ENCODE measurements around the gene CST3.

Gene CST3

GRCh38 chr20:23649830-23650417 is 12.2 kb upstream of the CST3 start (continued):
- TF ChIP-seq YY1 (tag by site-specific recombination; IDR thresholded peaks at IDR 0.05) (no peak), HOXD13 (CRISPR knock-in tag; IDR thresholded peaks at IDR 0.05; ENCODE audit: borderline replicate concordance) (no peak), ZNF621 (tag by site-specific recombination; IDR thresholded peaks at IDR 0.05) (no peak)

GRCh38 chr20:23649242-23649641 is 11.5 kb upstream of the CST3 start:
- CTCF ChIA-PET: interaction anchor here (0.6 to 0.7 kb wide), 2 partner anchors 17 to 148 kb away, joined by 3 to 4 read pairs; no protein-coding TSS in a partner anchor
- Histone ChIP-seq H3K9me3 (ENCODE audit: control insufficient read depth, insufficient read depth, low read depth, low read length) (no peaks in the 10 kb centered on the region), H3K4me3 (ENCODE audit: low read depth, low read length) (no peak overlapping the region), H3K36me3 (ENCODE audit: control insufficient read depth in 2 of 2, insufficient read depth in 1 of 2, low read length in 2 of 2) (no peaks in the 10 kb centered on the region), H3K27ac (ENCODE audit: extremely low read depth, low read depth, low read length) (no peak overlapping the region), H3K4me1 (ENCODE audit: control insufficient read depth, insufficient read depth, low read length) (no peaks in the 10 kb centered on the region)
- TF ChIP-seq TSHZ1 (tag by site-specific recombination; IDR thresholded peaks at IDR 0.05; ENCODE audit: borderline replicate concordance) (no peak), ZNF2 (tag by site-specific recombination; IDR thresholded peaks at IDR 0.05) (no peak), ZNF654 (tag by site-specific recombination; IDR thresholded peaks at IDR 0.05; ENCODE audit: low read depth) (no peak), ZNF23 (tag by site-specific recombination; IDR thresholded peaks at IDR 0.05; ENCODE audit: borderline replicate concordance) (no peak), ZNF274 (IDR thresholded peaks at IDR 0.05; ENCODE audit: low read length) (no peak), ZNF274 (tag by site-specific recombination; IDR thresholded peaks at IDR 0.05; ENCODE audit: borderline replicate concordance) (no peak), ZNF311 (tag by site-specific recombination; IDR thresholded peaks at IDR 0.05; ENCODE audit: borderline replicate concordance) (no peak), ZNF529 (tag by site-specific recombination; IDR thresholded peaks at IDR 0.05; ENCODE audit: insufficient replicate concordance) (no peak), ZBTB21 (tag by site-specific recombination; IDR thresholded peaks at IDR 0.05) (no peak)
- TF ChIP-seq, protein P1, sequence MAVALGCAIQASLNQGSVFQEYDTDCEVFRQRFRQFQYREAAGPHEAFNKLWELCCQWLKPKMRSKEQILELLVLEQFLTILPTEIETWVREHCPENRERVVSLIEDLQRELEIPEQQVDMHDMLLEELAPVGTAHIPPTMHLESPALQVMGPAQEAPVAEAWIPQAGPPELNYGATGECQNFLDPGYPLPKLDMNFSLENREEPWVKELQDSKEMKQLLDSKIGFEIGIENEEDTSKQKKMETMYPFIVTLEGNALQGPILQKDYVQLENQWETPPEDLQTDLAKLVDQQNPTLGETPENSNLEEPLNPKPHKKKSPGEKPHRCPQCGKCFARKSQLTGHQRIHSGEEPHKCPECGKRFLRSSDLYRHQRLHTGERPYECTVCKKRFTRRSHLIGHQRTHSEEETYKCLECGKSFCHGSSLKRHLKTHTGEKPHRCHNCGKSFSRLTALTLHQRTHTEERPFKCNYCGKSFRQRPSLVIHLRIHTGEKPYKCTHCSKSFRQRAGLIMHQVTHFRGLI (tag by site-specific recombination; IDR thresholded peaks at IDR 0.05): no peak
- TF ChIP-seq, protein P2, sequence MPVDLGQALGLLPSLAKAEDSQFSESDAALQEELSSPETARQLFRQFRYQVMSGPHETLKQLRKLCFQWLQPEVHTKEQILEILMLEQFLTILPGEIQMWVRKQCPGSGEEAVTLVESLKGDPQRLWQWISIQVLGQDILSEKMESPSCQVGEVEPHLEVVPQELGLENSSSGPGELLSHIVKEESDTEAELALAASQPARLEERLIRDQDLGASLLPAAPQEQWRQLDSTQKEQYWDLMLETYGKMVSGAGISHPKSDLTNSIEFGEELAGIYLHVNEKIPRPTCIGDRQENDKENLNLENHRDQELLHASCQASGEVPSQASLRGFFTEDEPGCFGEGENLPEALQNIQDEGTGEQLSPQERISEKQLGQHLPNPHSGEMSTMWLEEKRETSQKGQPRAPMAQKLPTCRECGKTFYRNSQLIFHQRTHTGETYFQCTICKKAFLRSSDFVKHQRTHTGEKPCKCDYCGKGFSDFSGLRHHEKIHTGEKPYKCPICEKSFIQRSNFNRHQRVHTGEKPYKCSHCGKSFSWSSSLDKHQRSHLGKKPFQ (tag by site-specific recombination; IDR thresholded peaks at IDR 0.05): no peak
- POLR2A ChIA-PET: interaction anchor here (1.3 kb wide), 1 partner anchor 12 kb away, joined by 4 read pairs; the partner anchor contains the start of gene CST3

- Histone ChIP-seq H3K4me3 (ENCODE audit: low read depth, low read length) (no peak overlapping the region), H3K9me3 (ENCODE audit: control insufficient read depth, insufficient read depth, low read depth, low read length) (no peaks in the 10 kb centered on the region), H3K27ac (ENCODE audit: extremely low read depth, low read depth, low read length) (no peak overlapping the region), H3K36me3 (ENCODE audit: control insufficient read depth in 2 of 2, insufficient read depth in 1 of 2, low read length in 2 of 2) (no peaks in the 10 kb centered on the region), H3K4me1 (ENCODE audit: control insufficient read depth, insufficient read depth, low read length) (no peaks in the 10 kb centered on the region)
- ChIA-PET CTCF (no interaction called here), POLR2A (no interaction called here)
- TF ChIP-seq, protein P3, sequence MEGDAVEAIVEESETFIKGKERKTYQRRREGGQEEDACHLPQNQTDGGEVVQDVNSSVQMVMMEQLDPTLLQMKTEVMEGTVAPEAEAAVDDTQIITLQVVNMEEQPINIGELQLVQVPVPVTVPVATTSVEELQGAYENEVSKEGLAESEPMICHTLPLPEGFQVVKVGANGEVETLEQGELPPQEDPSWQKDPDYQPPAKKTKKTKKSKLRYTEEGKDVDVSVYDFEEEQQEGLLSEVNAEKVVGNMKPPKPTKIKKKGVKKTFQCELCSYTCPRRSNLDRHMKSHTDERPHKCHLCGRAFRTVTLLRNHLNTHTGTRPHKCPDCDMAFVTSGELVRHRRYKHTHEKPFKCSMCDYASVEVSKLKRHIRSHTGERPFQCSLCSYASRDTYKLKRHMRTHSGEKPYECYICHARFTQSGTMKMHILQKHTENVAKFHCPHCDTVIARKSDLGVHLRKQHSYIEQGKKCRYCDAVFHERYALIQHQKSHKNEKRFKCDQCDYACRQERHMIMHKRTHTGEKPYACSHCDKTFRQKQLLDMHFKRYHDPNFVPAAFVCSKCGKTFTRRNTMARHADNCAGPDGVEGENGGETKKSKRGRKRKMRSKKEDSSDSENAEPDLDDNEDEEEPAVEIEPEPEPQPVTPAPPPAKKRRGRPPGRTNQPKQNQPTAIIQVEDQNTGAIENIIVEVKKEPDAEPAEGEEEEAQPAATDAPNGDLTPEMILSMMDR (tag by site-specific recombination; IDR thresholded peaks at IDR 0.05): no peak
- TF ChIP-seq ZNF571 (tag by site-specific recombination; IDR thresholded peaks at IDR 0.05) (no peak), ZNF785 (tag by site-specific recombination; IDR thresholded peaks at IDR 0.05) (no peak), SP3 (tag by site-specific recombination; IDR thresholded peaks at IDR 0.05) (no peak), ZNF677 (tag by site-specific recombination; IDR thresholded peaks at IDR 0.05) (no peak)
- TF ChIP-seq, protein P4, sequence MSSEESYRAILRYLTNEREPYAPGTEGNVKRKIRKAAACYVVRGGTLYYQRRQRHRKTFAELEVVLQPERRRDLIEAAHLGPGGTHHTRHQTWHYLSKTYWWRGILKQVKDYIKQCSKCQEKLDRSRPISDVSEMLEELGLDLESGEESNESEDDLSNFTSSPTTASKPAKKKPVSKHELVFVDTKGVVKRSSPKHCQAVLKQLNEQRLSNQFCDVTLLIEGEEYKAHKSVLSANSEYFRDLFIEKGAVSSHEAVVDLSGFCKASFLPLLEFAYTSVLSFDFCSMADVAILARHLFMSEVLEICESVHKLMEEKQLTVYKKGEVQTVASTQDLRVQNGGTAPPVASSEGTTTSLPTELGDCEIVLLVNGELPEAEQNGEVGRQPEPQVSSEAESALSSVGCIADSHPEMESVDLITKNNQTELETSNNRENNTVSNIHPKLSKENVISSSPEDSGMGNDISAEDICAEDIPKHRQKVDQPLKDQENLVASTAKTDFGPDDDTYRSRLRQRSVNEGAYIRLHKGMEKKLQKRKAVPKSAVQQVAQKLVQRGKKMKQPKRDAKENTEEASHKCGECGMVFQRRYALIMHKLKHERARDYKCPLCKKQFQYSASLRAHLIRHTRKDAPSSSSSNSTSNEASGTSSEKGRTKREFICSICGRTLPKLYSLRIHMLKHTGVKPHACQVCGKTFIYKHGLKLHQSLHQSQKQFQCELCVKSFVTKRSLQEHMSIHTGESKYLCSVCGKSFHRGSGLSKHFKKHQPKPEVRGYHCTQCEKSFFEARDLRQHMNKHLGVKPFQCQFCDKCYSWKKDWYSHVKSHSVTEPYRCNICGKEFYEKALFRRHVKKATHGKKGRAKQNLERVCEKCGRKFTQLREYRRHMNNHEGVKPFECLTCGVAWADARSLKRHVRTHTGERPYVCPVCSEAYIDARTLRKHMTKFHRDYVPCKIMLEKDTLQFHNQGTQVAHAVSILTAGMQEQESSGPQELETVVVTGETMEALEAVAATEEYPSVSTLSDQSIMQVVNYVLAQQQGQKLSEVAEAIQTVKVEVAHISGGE (tag by site-specific recombination; conservative IDR thresholded peaks at IDR 0.05; ENCODE audit: low read depth): no peak
Measured at GRCh38 chr20:23647346-23647745, 9.6 kb upstream of the CST3 start.
